ENCODE measurements around the gene PRG3.

DNA sequence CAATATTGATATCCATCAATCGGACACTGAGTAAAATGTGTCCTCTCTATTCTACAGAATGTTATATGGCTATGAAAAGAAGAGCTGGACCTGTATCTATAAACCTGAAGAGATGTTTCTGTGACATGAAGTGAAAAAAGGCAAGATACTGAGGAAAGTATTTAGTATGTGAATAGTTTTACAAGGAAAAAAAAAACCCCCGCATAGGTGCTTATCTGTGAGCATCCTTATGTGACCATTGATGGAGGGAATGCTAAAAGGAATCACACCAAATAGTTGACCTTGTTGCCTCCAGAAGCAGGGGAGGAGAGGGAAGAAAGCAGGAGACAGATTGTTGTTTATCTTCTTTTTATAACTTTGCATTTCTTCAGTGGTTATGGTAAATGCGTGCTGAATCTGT, 10.2 kb upstream of the PRG3 start:
- no peak for TF ChIP-seq NR2F6 (CRISPR knock-in tag; IDR thresholded peaks at IDR 0.05)
- TF ChIP-seq PRDM10 (IDR thresholded peaks at IDR 0.05; ENCODE audit: partially characterized antibody) = no peak
- TF ChIP-seq, protein P1, sequence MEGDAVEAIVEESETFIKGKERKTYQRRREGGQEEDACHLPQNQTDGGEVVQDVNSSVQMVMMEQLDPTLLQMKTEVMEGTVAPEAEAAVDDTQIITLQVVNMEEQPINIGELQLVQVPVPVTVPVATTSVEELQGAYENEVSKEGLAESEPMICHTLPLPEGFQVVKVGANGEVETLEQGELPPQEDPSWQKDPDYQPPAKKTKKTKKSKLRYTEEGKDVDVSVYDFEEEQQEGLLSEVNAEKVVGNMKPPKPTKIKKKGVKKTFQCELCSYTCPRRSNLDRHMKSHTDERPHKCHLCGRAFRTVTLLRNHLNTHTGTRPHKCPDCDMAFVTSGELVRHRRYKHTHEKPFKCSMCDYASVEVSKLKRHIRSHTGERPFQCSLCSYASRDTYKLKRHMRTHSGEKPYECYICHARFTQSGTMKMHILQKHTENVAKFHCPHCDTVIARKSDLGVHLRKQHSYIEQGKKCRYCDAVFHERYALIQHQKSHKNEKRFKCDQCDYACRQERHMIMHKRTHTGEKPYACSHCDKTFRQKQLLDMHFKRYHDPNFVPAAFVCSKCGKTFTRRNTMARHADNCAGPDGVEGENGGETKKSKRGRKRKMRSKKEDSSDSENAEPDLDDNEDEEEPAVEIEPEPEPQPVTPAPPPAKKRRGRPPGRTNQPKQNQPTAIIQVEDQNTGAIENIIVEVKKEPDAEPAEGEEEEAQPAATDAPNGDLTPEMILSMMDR (IDR thresholded peaks at IDR 0.05 in 2 of 3, conservative IDR thresholded peaks at IDR 0.05 in 1 of 3; ENCODE audit: insufficient read depth in 2 of 3, low read depth in 1 of 3, low read length in 3 of 3) = no peak
- TF ChIP-seq SAP30 (IDR thresholded peaks at IDR 0.05; ENCODE audit: borderline replicate concordance, insufficient read depth, low read depth, low read length, poor library complexity, severe bottlenecking) = no peak
- no peak for TF ChIP-seq ZFX (CRISPR knock-in tag; IDR thresholded peaks at IDR 0.05)
- TF ChIP-seq FIP1L1 (IDR thresholded peaks at IDR 0.05; ENCODE audit: low read depth, low read length, poor library complexity, severe bottlenecking) = no peak

All from K562 (cell line).